ENCODE results near the gene NACC1. TPM values are rescaled to one million over a fixed set of nuclear protein-coding genes. Genes with fewer than 3 reads are reported as not detected.

Gene NACC1
- total RNA-seq, 1 experiment from 2014 or later: 55.9 TPM

DNA sequence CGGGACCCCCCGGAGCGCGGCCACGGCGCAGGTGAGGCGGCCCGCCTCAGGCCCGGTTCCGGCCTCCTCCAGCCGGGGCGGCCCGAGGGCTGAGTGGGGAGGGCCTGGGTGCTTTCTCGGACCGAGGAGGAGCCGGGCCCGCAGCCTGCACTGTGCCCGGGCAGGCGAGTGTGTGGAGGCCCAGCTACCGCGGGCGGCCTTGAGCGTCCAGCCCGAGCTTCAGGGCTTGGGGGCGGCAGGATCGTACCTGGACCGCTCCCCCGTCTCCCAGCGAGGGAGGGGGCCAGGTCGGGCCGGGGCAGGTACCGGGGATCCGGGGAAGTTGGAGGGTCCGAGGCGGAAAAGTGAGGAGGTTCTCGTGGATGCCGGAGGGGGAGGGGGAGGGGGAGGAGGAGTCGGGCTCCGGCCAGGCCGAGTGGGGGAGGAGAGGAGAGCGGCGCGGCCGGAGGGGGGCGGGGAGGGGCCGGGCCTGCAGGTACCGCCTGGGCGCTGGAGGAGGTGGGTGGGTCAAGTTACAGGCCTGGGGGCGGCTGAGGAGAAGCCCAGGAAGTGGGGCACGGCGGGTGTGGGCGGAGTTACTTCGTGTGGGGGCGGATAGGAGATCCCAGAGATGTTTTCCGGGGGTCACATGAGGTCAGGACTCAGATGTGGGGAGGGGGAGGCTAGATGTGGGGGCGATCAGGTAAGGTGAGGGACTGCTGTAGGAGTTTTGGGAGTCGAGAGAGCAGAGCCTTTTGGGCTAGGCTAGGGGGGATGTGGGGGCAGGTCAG is 545 bp downstream of the NACC1 start:
- TF ChIP-seq, protein P1, sequence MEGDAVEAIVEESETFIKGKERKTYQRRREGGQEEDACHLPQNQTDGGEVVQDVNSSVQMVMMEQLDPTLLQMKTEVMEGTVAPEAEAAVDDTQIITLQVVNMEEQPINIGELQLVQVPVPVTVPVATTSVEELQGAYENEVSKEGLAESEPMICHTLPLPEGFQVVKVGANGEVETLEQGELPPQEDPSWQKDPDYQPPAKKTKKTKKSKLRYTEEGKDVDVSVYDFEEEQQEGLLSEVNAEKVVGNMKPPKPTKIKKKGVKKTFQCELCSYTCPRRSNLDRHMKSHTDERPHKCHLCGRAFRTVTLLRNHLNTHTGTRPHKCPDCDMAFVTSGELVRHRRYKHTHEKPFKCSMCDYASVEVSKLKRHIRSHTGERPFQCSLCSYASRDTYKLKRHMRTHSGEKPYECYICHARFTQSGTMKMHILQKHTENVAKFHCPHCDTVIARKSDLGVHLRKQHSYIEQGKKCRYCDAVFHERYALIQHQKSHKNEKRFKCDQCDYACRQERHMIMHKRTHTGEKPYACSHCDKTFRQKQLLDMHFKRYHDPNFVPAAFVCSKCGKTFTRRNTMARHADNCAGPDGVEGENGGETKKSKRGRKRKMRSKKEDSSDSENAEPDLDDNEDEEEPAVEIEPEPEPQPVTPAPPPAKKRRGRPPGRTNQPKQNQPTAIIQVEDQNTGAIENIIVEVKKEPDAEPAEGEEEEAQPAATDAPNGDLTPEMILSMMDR (IDR thresholded peaks at IDR 0.05; ENCODE audit: unreplicated experiment): no peak
- Mint-ChIP-seq H3K4me3 (ENCODE audit: unreplicated experiment) (peak overlapping the region; percentile 74), H3K27ac (ENCODE audit: low read depth, unreplicated experiment) (peak overlapping the region; percentile 86), H3K27me3 (ENCODE audit: insufficient read depth, unreplicated experiment) (no peaks in the 10 kb centered on the region), H3K9me3 (ENCODE audit: unreplicated experiment) (no peaks in the 10 kb centered on the region), H3K4me1 (ENCODE audit: insufficient read depth, unreplicated experiment) (peaks cover 30% of the 10 kb centered on the region), H3K36me3 (ENCODE audit: insufficient read depth, unreplicated experiment) (peaks cover 17% of the 10 kb centered on the region)
- BruUV-seq (replicated peaks): no TSS peak
- ChIA-PET CTCF (interaction anchor here (0.8 to 1.2 kb wide), 3 partner anchors 10 to 135 kb away, joined by 3 read pairs; no protein-coding TSS in a partner anchor), POLR2A (interaction anchor here (0.5 to 5.8 kb wide), 13 partner anchors 25 to 330 kb away, joined by 3 to 61 read pairs (median 6); partner anchors contain the start of genes IER2 and STX10)
- intact Hi-C loops (cut with micrococcal nuclease): loop anchor here (2.0 to 5.0 kb wide), 3 partner anchors 32 to 629 kb away; partner anchors contain the start of genes IER2 and STX10
- DNase-seq (ENCODE audit: unreplicated experiment): peak; percentile 55

DNA sequence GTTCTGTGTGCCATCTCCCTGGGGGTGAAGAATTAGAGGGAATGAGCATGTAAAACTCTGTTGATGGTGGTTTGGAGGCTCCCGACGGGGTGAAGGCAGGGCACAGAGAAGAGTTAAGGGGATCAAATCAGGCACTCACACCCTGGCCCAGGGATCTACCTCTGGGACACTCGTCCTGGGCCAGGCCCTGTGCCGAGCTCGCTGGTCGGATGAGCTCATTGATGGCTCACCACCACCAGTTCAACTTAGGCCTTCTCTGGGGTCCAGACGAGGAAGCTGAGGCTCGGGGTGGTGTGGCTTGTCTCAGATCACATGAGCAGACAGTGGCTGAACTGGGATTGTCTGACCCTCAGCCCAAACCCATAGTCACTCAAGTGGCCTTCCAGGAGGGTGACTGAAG is 1.6 kb downstream of the NACC1 start:
- ChIA-PET CTCF (interaction anchor here (1.2 to 1.7 kb wide), 2 partner anchors 136 to 154 kb away, joined by 3 to 5 read pairs; no protein-coding TSS in a partner anchor), POLR2A (interaction anchor here (0.6 to 5.8 kb wide), 5 partner anchors 13 to 35 kb away, joined by 3 to 61 read pairs (median 6); partner anchors contain the start of genes IER2 and STX10)
- Mint-ChIP-seq H3K4me1 (ENCODE audit: insufficient read depth, unreplicated experiment) (peaks cover 30% of the 10 kb centered on the region), H3K36me3 (ENCODE audit: insufficient read depth, unreplicated experiment) (peaks cover 19% of the 10 kb centered on the region), H3K27ac (ENCODE audit: low read depth, unreplicated experiment) (peak overlapping the region; percentile 86), H3K9me3 (ENCODE audit: unreplicated experiment) (no peaks in the 10 kb centered on the region), H3K4me3 (ENCODE audit: unreplicated experiment) (peak overlapping the region; percentile 74), H3K27me3 (ENCODE audit: insufficient read depth, unreplicated experiment) (no peaks in the 10 kb centered on the region)
- BruUV-seq (replicated peaks): TSS peak; percentile 16
- TF ChIP-seq, protein P1 (IDR thresholded peaks at IDR 0.05; ENCODE audit: unreplicated experiment): no peak
- intact Hi-C loops (cut with micrococcal nuclease): loop anchor here (2.0 to 5.0 kb wide), 3 partner anchors 31 to 628 kb away; partner anchors contain the start of genes IER2 and STX10
- no peak for DNase-seq (ENCODE audit: unreplicated experiment)

DNA sequence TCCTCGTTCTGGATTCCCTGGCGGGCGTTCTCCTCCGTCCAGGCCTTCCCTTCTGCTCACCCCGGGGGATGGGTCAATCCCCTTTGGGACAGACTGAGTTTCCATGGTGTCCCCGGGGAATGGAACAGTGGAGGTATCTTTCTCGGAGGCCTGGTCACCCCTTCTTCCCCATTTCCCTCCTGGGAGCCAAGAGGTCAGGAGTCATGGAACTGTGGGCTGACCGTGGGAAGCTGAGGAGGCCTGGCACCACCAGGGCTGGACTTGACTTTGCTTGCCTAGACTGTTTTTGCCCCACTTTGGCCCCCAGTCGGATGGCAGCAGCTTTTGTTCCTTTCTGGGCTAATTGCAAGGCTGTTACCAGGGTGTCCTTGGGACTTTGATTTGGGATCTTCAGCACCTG is 2.0 kb downstream of the NACC1 start:
- ChIA-PET POLR2A (interaction anchor here (0.6 to 5.8 kb wide), 5 partner anchors 13 to 34 kb away, joined by 3 to 61 read pairs (median 6); partner anchors contain the start of genes IER2 and STX10), CTCF (interaction anchor here (1.2 to 1.7 kb wide), 2 partner anchors 137 to 155 kb away, joined by 3 to 5 read pairs; no protein-coding TSS in a partner anchor)
- no TSS peak for BruUV-seq (replicated peaks)
- no peaks in the 10 kb centered on the region for H3K27me3 Mint-ChIP-seq (ENCODE audit: insufficient read depth, unreplicated experiment)
- peak overlapping the region; percentile 23 for H3K27ac Mint-ChIP-seq (ENCODE audit: low read depth, unreplicated experiment)
- no peak for DNase-seq (ENCODE audit: unreplicated experiment)
- TF ChIP-seq, protein P1 (IDR thresholded peaks at IDR 0.05; ENCODE audit: unreplicated experiment): no peak
- intact Hi-C loops (cut with micrococcal nuclease): no loop called here
- no peaks in the 10 kb centered on the region for H3K9me3 Mint-ChIP-seq (ENCODE audit: unreplicated experiment)
- H3K36me3 Mint-ChIP-seq (ENCODE audit: insufficient read depth, unreplicated experiment): peaks cover 19% of the 10 kb centered on the region
- H3K4me3 Mint-ChIP-seq (ENCODE audit: unreplicated experiment): peak overlapping the region; percentile 74
- peaks cover 30% of the 10 kb centered on the region for H3K4me1 Mint-ChIP-seq (ENCODE audit: insufficient read depth, unreplicated experiment)

DNA sequence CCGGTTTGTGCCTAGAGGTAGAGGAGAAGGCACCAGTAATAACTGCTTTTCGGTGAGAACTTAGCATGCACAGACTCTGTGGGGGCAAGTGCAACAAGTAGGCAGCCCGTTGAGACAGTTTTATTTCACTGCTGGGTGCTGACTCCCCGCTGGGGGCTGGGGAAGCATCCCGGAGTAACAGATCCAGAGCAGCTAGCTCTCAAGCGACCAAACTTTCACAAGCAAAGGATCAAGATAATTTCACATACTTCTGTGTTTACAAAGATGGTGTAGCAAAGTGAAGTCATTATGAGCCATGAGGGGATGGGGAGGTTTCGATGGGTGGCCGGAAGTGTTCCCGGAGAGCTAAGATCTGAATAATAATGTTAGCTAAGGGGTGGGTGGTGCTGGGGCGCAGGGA is 2.8 kb downstream of the NACC1 start:
- ChIA-PET POLR2A (interaction anchor here (0.5 kb wide), 1 partner anchor 127 kb away, joined by 5 read pairs; no protein-coding TSS in a partner anchor), CTCF (interaction anchor here (0.6 to 1.7 kb wide), 3 partner anchors 46 to 156 kb away, joined by 4 to 5 read pairs (median 5); no protein-coding TSS in a partner anchor)
- BruUV-seq (replicated peaks): no TSS peak
- H3K27me3 Mint-ChIP-seq (ENCODE audit: insufficient read depth, unreplicated experiment): no peaks in the 10 kb centered on the region
- no peak for DNase-seq (ENCODE audit: unreplicated experiment)
- H3K9me3 Mint-ChIP-seq (ENCODE audit: unreplicated experiment): no peaks in the 10 kb centered on the region
- peak overlapping the region; percentile 23 for H3K27ac Mint-ChIP-seq (ENCODE audit: low read depth, unreplicated experiment)
- TF ChIP-seq, protein P1 (IDR thresholded peaks at IDR 0.05; ENCODE audit: unreplicated experiment): no peak
- peaks cover 25% of the 10 kb centered on the region for H3K4me1 Mint-ChIP-seq (ENCODE audit: insufficient read depth, unreplicated experiment)
- no peak overlapping the region for H3K4me3 Mint-ChIP-seq (ENCODE audit: unreplicated experiment)
- H3K36me3 Mint-ChIP-seq (ENCODE audit: insufficient read depth, unreplicated experiment): peaks cover 19% of the 10 kb centered on the region
- intact Hi-C loops (cut with micrococcal nuclease): no loop called here
